Bronchial smooth muscle cell (primary cell): ENCODE results near the gene VARS2. TPM values are rescaled to one million over a fixed set of nuclear protein-coding genes. Genes with fewer than 3 reads are reported as not detected.

Experiments used
- total RNA-seq: library from RNA; depleted of rRNA; stranded (reverse); fragments of >200 nt; gene quantifications from 2 replicates; pipeline ENCODE4 v1.2.1, GENCODE V29; 2014

VARS2 gene
- 13.4 and 14.9 TPM in 2 replicates for total RNA-seq

DNA sequence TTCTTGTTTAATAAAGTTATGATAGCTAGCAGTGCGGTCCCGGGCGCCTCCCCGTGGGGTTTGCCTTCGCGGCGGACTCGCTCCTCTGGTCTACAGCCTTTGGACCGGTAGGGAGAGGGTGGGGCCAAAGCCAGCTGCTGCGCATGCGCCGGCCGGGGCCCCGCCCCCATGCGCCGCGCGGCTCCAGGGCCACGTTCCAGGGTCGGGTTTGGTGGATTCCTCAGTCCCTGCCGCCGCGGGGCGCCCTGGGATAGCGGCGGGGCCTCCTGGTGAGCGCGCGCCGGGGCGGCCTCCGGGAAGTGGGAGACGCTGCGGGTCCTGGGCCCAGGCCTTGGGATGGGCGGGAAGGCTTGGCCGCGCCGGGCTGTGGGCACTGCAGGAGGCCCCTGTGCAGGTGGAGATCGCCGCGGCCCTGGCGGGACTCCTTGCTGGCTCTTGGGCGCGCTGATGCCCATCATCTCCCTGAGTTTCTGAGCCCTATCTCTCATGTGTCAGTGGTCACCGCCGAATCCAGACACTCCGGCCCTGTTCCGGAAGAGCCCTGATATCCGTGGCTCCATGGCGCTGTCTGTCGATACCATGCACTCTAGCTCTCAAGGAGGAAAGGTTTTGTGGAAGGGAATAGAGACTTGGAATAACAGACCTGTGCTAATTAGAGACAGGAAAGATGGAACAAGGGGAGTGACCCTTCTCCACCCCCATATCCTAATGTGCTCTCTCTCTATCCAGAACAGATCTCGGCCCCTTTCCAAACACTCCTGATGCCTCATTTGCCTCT, at the start of gene VARS2:
Gene VARS2, plus strand, starts transcription at position 163 of the 778 bp plus-strand sequence. Its CDS starts 599 bp downstream, at position 762.

DNA sequence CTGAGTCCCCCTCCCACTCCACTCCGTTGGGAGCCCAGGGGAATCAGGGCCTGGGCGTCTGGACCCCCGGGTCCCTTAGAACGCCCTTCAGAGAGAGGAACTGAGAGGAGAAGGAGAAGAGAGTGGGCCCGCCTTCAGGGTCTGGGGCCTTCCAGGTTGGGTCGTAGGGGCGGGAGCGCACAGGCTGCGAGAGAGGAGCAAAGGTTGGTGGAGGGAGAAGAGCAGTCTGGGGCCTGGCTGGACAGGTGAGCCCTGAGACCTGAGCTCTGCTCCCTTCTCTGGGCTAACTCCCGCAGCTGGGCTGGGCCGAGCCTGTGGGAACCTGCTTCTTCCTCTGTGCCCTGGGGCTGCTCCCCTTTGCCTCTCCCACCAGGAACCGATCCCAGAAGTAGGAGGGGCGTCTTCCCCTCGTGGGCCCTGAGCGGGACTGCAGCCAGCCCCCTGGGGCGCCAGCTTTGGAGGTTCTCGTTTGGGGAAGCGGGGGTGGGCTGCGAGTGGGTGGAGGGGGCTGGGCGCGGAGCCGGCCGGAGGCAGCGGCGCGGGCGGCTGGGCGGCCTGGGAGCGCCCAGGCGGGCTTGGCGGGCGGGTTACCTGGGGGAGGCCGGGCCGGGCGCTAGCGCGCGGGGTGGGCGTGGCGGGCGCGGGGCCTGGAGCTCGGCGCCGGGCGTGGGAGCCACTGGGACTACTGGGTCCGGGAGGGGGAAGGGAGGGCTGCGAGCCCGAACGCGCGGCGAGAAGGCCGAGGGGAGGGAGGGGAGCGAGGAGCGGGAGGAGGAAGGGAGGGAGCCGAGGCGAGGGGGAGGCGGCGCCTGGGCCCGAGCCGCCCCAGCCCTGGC, 30.1 kb upstream of the VARS2 start, which contains the start of gene DDR1:
Gene DDR1, plus strand, starts transcription at position 835 of the 836 bp plus-strand sequence. CDS start 4,211 bp downstream, outside the sequence.

DNA sequence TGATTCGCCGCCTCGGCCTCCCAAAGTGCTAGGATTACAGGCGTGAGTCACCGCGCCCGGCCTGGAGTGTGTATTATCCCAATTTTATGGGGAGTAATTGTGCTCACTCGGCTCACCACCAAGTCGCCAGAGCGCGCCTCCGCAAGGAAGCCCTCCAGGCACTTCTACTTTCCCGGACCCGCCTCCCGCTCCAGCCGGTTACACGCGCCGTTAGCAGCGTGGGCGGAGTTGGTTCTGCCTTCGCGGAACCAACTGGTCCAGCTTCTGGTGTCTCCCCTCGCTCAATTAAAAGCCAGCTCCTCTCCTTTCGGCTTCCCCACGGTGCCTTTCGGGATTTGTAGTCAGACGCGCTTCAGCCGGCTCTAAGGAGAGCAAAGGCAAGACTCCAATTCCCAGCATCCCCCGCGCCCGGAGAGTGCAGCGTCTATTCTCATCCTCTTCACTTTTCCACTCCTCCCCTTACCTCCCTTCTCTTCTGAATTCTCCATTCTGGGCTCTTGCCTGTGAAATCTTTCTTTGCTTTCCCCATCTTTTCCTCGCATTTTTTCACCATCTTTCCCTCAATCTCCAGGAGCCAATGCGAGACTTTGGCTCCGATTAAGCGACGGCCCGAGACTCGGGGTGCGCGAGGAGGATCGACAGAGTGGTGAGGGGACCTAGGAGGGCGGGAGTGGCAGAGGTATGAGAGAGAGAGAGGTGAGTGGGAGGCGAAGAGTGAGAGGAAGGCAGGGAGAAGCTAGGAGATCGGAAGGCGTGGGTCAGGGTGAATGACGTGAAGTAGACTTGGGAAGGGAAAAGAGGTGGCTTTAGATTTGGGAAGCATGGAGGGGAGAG, 6.1 kb upstream of the VARS2 start, which contains the start of gene GTF2H4:
Gene GTF2H4, plus strand, starts transcription at position 450 of the 834 bp plus-strand sequence.

DNA sequence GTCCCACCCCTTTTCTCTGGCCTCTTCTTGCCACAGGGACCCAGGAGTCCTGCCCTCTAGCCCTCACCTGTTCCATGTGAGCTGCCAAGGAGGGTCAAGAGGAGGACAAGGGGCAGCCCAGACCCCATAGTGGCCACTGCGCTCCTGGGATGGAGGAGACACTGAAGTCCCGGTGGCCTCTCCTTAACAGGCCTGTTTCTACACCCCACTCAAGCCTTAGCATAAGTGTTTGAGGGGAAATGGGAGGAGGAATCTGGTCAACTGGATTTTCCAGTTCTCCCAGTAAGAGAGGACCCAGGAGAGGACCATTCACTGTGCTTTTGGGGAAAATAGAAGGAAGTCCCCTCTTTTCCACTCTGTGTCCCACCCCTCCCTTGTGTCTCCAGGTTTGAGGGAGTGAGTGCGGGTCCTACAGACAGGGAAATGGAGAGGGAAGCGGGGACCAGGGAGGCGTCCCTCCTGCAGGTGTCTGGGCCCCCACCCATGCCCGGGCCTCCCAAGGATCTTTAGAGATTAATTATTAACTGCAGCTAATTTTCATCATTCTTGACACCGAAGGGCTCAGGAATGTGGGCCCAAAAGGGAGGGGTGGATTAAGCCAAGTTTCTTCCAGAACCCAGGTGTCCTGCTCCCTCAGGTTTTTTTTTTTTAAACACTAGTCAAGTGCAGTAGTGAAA, 18.1 kb downstream of the VARS2 start, which contains the start of gene SFTA2:
Gene SFTA2, minus strand, starts transcription at position 202 of the 677 bp plus-strand sequence. Its CDS starts 74 bp downstream, at position 128.

DNA sequence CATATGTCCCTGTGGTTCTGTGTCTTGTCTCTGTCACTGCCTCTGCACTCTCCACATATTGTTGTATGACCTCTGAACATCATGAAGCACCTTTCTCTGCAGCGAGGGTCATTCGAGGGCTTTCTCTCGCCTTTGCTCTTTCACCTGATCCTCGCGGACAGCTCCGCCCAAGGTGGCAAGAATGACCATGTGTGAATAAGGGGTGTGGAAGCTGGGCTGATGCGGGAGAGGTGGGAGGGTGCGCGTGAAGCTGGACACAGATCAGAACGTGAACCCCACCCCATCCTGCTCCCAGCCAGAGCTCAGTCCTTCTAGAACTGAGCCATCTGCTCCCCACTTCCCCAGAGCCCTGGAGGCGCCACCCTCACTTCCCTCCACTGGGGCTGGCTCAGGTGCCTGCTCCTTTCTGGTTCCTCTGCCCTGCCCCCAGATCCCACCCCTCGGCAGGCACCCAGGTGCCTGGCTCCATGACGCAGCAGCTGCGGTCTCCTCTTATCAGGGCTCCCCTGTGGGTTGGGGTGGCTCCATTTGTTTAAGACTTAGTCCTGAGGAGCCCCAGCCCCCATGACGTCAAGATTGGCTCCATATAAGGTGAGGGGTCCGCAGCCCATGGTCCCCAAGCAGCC, 26.4 kb downstream of the VARS2 start, which contains the start of gene MUCL3:
Gene MUCL3, plus strand, starts transcription at position 613 of the 626 bp plus-strand sequence. CDS start 27 bp downstream, outside the sequence.

Other genes starting within 250 kb of the VARS2 start
- 29.3 and 36.6 TPM in 2 replicates for gene DHX16, start 241.2 kb upstream of the VARS2 start, total RNA-seq
- 40.8 and 43.5 TPM in 2 replicates for gene PPP1R18, start 227.6 kb upstream of the VARS2 start, total RNA-seq
- 1.4 and 1.7 TPM in 2 replicates for gene NRM, start 223.3 kb upstream of the VARS2 start, total RNA-seq
- gene MDC1, start 197.0 kb upstream of the VARS2 start, total RNA-seq, result 2.4 and 3.2 TPM in 2 replicates
- gene TUBB, start 193.9 kb upstream of the VARS2 start, total RNA-seq, result 409 and 447 TPM in 2 replicates
- 95.8 and 103 TPM in 2 replicates for gene FLOT1, start 171.6 kb upstream of the VARS2 start, total RNA-seq
- gene IER3, start 169.7 kb upstream of the VARS2 start, total RNA-seq, result 15.0 and 16.7 TPM in 2 replicates
- 21.1 and 28.9 TPM in 2 replicates for gene DDR1, start 29.7 kb upstream of the VARS2 start, total RNA-seq
- gene GTF2H4, start 6.0 kb upstream of the VARS2 start, total RNA-seq, result 10.3 and 10.6 TPM in 2 replicates
- gene SFTA2, start 17.9 kb downstream of the VARS2 start, total RNA-seq, result not detected in 2 replicates
- not detected in 2 replicates for gene MUCL3, start 26.7 kb downstream of the VARS2 start, total RNA-seq
- not detected in 2 replicates for gene MUC21, start 69.5 kb downstream of the VARS2 start, total RNA-seq
- not detected in 2 replicates for gene MUC22, start 96.2 kb downstream of the VARS2 start, total RNA-seq
- not detected in 2 replicates for gene C6orf15, start 198.3 kb downstream of the VARS2 start, total RNA-seq
- 1.4 and 2.8 TPM in 2 replicates for gene PSORS1C1, start 200.6 kb downstream of the VARS2 start, total RNA-seq
- gene CDSN, start 206.2 kb downstream of the VARS2 start, total RNA-seq, result not detected in 2 replicates
- not detected in 2 replicates for gene PSORS1C2, start 224.8 kb downstream of the VARS2 start, total RNA-seq
- 19.7 and 23.5 TPM in 2 replicates for gene CCHCR1, start 243.6 kb downstream of the VARS2 start, total RNA-seq
- gene TCF19, start 244.4 kb downstream of the VARS2 start, total RNA-seq, result 1.9 and 5.0 TPM in 2 replicates